Measurements from ENCODE around the gene MIS12. TPM values are rescaled to one million over a fixed set of nuclear protein-coding genes. Genes with fewer than 3 reads are reported as not detected.

The MIS12 gene
- total and polyA plus RNA-seq, 4 donors: 4.3 to 18.6 (median 11.1) TPM

GRCh38 chr17:5523249-5523648 is 36.9 kb downstream of the MIS12 start:
- DNase-seq (ENCODE audit: low spot score): no peak
- Histone ChIP-seq H3K27ac (ENCODE audit: low read depth in 1 of 2, low read length in 2 of 2) (no peak overlapping the region), H3K36me3 (ENCODE audit: control insufficient read depth in 4 of 4, insufficient read depth in 3 of 4, low read depth in 1 of 4, low read length in 3 of 4) (no peaks in the 10 kb centered on the region), H3K9ac (ENCODE audit: low read depth in 1 of 2, low read length in 2 of 2) (no peak overlapping the region), H3K4me1 (ENCODE audit: control insufficient read depth in 4 of 4, insufficient read depth in 4 of 4, low read length in 3 of 4) (no peaks in the 10 kb centered on the region), H3K9me3 (ENCODE audit: control insufficient read depth in 4 of 4, low read length in 3 of 4) (no peaks in the 10 kb centered on the region), H3K27me3 (ENCODE audit: control insufficient read depth in 4 of 4, insufficient read depth in 4 of 4, low read length in 3 of 4) (no peaks in the 10 kb centered on the region), H3K4me3 (ENCODE audit: low read depth in 1 of 3, low read length in 3 of 3) (no peak overlapping the region)
- TF ChIP-seq GABPA (IDR thresholded peaks at IDR 0.05 in 1 of 2, conservative IDR thresholded peaks at IDR 0.05 in 1 of 2) (no peak), FOXA1 (IDR thresholded peaks at IDR 0.05) (no peak), SP1 (IDR thresholded peaks at IDR 0.05) (no peak), HNF4G (IDR thresholded peaks at IDR 0.05) (no peak), REST (IDR thresholded peaks at IDR 0.05) (no peak), EGR1 (IDR thresholded peaks at IDR 0.05; ENCODE audit: low read depth in 2 of 2) (no peak), TAF1 (conservative IDR thresholded peaks at IDR 0.05) (no peak), JUND (IDR thresholded peaks at IDR 0.05) (no peak), RAD21 (IDR thresholded peaks at IDR 0.05) (no peak)
- WGBS: 86% methylated on average over 5 of the region's 5 CpGs

- Histone ChIP-seq H3K27ac (ENCODE audit: low read depth in 1 of 2, low read length in 2 of 2) (peak overlapping the region in 1 of 2 donors; percentile 37), H3K27me3 (ENCODE audit: control insufficient read depth in 4 of 4, insufficient read depth in 4 of 4, low read length in 3 of 4) (no peaks in the 10 kb centered on the region), H3K36me3 (ENCODE audit: control insufficient read depth in 4 of 4, insufficient read depth in 3 of 4, low read depth in 1 of 4, low read length in 3 of 4) (peaks cover 0 to 3% (median 0%) of the 10 kb centered on the region in 4 donors), H3K4me3 (ENCODE audit: low read depth in 1 of 3, low read length in 3 of 3) (no peak overlapping the region), H3K9ac (ENCODE audit: low read depth in 1 of 2, low read length in 2 of 2) (no peak overlapping the region), H3K9me3 (ENCODE audit: control insufficient read depth in 4 of 4, low read length in 3 of 4) (no peaks in the 10 kb centered on the region), H3K4me1 (ENCODE audit: control insufficient read depth in 4 of 4, insufficient read depth in 4 of 4, low read length in 3 of 4) (no peaks in the 10 kb centered on the region)
- DNase-seq (ENCODE audit: low spot score): no peak
- TF ChIP-seq MAX (IDR thresholded peaks at IDR 0.05): no peak
- TF ChIP-seq JUND (IDR thresholded peaks at IDR 0.05): peak; percentile 56 to 57
- TF ChIP-seq ATF3 (IDR thresholded peaks at IDR 0.05): no peak
- no peak for TF ChIP-seq FOXA1 (IDR thresholded peaks at IDR 0.05)
- no peak for TF ChIP-seq SP1 (IDR thresholded peaks at IDR 0.05)
- 72% methylated on average over 14 of the region's 14 CpGs for WGBS
Observed at GRCh38 chr17:5526821-5527598, 40.6 kb downstream of the MIS12 start.

GRCh38 chr17:5527601-5528250 is 41.4 kb downstream of the MIS12 start:
- DNase-seq (ENCODE audit: low spot score): no peak
- Histone ChIP-seq H3K27ac (ENCODE audit: low read depth in 1 of 2, low read length in 2 of 2) (no peak overlapping the region), H3K36me3 (ENCODE audit: control insufficient read depth in 4 of 4, insufficient read depth in 3 of 4, low read depth in 1 of 4, low read length in 3 of 4) (peaks cover 0 to 3% (median 0%) of the 10 kb centered on the region in 4 donors), H3K4me3 (ENCODE audit: low read depth in 1 of 3, low read length in 3 of 3) (no peak overlapping the region), H3K9me3 (ENCODE audit: control insufficient read depth in 4 of 4, low read length in 3 of 4) (no peaks in the 10 kb centered on the region), H3K9ac (ENCODE audit: low read depth in 1 of 2, low read length in 2 of 2) (no peak overlapping the region), H3K27me3 (ENCODE audit: control insufficient read depth in 4 of 4, insufficient read depth in 4 of 4, low read length in 3 of 4) (no peaks in the 10 kb centered on the region), H3K4me1 (ENCODE audit: control insufficient read depth in 4 of 4, insufficient read depth in 4 of 4, low read length in 3 of 4) (no peaks in the 10 kb centered on the region)
- WGBS: 83% methylated on average over 9 of the region's 9 CpGs
- no peak for TF ChIP-seq GABPA (IDR thresholded peaks at IDR 0.05 in 1 of 2, conservative IDR thresholded peaks at IDR 0.05 in 1 of 2)
- TF ChIP-seq CTCF (IDR thresholded peaks at IDR 0.05; ENCODE audit: low read depth, low read length, missing input control): no peak
- no peak for TF ChIP-seq EGR1 (IDR thresholded peaks at IDR 0.05; ENCODE audit: low read depth in 2 of 2)
- no peak for TF ChIP-seq MAX (IDR thresholded peaks at IDR 0.05)
- TF ChIP-seq ATF3 (IDR thresholded peaks at IDR 0.05): no peak
- no peak for TF ChIP-seq RAD21 (IDR thresholded peaks at IDR 0.05)
- TF ChIP-seq HNF4A (conservative IDR thresholded peaks at IDR 0.05): no peak
- TF ChIP-seq NR2F2 (IDR thresholded peaks at IDR 0.05): no peak
- TF ChIP-seq HNF4G (IDR thresholded peaks at IDR 0.05): no peak
- TF ChIP-seq REST (IDR thresholded peaks at IDR 0.05): no peak
- TF ChIP-seq SP1 (IDR thresholded peaks at IDR 0.05): no peak

Data from liver (tissue), 9 donors.